Measurements from ENCODE around the gene OPCML.

Gene OPCML

GRCh38 chr11:133271871-133272776, 260.2 kb downstream of the OPCML start:
- no peak for DNase-seq

- no peak for DNase-seq
Observed at GRCh38 chr11:133271206-133271605, 261.1 kb downstream of the OPCML start.

GRCh38 chr11:133269267-133269666, 263.0 kb downstream of the OPCML start:
- DNase-seq: no peak

- DNase-seq: no peak
Observed at GRCh38 chr11:133266986-133267385, 265.3 kb downstream of the OPCML start.

- no peak for DNase-seq
Observed at GRCh38 chr11:133265530-133266035, 266.7 kb downstream of the OPCML start.

- DNase-seq: no peak
Observed at GRCh38 chr11:133263332-133263731, 269.0 kb downstream of the OPCML start.

- DNase-seq: no peak
Observed at GRCh38 chr11:133258751-133259150, 273.6 kb downstream of the OPCML start.

- DNase-seq: no peak
Observed at GRCh38 chr11:133254601-133255000, 277.7 kb downstream of the OPCML start.

- DNase-seq: no peak
Observed at GRCh38 chr11:133253570-133253969, 278.7 kb downstream of the OPCML start.

- no peak for DNase-seq
Observed at GRCh38 chr11:133251841-133252240, 280.5 kb downstream of the OPCML start.

- DNase-seq: no peak
Observed at GRCh38 chr11:133249530-133249929, 282.8 kb downstream of the OPCML start.

GRCh38 chr11:133249065-133249464, 283.2 kb downstream of the OPCML start:
- DNase-seq: no peak

- DNase-seq: no peak
Observed at GRCh38 chr11:133243832-133244231, 288.5 kb downstream of the OPCML start.

- DNase-seq: no peak
Observed at GRCh38 chr11:133240908-133241655, 291.2 kb downstream of the OPCML start.

GRCh38 chr11:133239575-133239974, 292.7 kb downstream of the OPCML start:
- DNase-seq: no peak

- no peak for DNase-seq
Observed at GRCh38 chr11:133238495-133238894, 293.8 kb downstream of the OPCML start.

- no peak for DNase-seq
Observed at GRCh38 chr11:133238027-133238426, 294.3 kb downstream of the OPCML start.

GRCh38 chr11:133235381-133235780, 296.9 kb downstream of the OPCML start:
- no peak for DNase-seq

GRCh38 chr11:133234883-133235282, 297.4 kb downstream of the OPCML start:
- no peak for DNase-seq

GRCh38 chr11:133232665-133233064, 299.6 kb downstream of the OPCML start:
- DNase-seq: no peak

GRCh38 chr11:133230431-133230830, 301.9 kb downstream of the OPCML start:
- no peak for DNase-seq

GRCh38 chr11:133228471-133229329, 303.6 kb downstream of the OPCML start:
- no peak for DNase-seq

GRCh38 chr11:133227632-133228111, 304.6 kb downstream of the OPCML start:
- no peak for DNase-seq
